T-helper 1 cell treated with Interleukin-12 subunit alpha and Interleukin-12 subunit beta and Interleukin-4 antibody, amounts not matched to agents 30 ng/mL and 1 ng/mL, for 36 hours (primary cell): Measurements from ENCODE around the gene NCSTN. TPM values are rescaled to one million over a fixed set of nuclear protein-coding genes. Genes with fewer than 3 reads are reported as not detected.

Experiments used
- intact Hi-C: fragments of 100-400 bp; cut with micrococcal nuclease; formaldehyde crosslinking; loops from one replicate; pipeline ENCODE4 v1.15.1; 2024
- total RNA-seq: library from RNA; stranded (reverse); gene quantifications from 2 replicates; pipeline ENCODE4 v1.2.3, GENCODE V29; 2022

The NCSTN gene
- total RNA-seq = 75.8 and 87.4 TPM in 2 replicates

DNA sequence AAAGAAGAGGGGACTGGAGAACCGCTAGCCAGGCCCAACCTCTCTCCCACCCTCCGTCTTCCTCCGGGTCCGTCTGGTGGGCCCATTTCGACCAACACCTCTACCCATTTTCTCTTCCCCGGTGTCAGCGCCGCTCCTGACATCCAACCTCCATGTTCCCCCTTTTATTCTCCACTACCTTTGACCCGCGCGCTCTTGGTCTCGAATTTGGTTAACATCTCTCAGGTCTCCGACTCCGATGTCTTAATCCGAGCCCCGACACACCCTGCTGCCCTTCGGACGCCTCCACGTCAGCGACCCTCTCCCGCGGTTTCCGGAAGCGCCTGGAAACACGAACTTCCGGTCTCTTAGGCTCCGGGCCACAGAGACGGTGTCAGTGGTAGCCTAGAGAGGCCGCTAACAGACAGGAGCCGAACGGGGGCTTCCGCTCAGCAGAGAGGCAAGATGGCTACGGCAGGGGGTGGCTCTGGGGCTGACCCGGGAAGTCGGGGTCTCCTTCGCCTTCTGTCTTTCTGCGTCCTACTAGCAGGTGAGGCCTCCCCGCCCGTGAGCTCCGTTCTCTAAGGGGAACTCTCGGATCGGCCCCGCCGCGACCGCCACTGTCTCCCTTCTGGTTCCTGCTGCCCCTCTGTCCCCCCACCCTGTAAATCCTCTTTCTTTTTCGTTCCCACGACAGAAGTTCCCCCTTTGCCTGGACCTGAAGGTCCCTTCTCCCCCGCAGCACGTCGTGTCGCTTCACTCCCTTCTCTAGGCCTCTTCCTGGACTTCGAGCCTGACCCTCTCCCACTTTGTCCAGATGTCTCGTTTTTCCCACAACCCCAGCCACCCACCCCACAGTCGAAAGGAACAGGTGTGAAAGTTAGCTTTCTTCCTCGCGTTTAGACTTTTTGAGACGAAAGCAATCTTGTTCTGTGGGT is at the start of gene NCSTN, which contains the start of gene COPA:
Gene NCSTN, plus strand, starts transcription at position 431 of the 917 bp plus-strand sequence. Its CDS starts 14 bp downstream, at position 445.
Gene COPA, minus strand, starts transcription at position 298 of the 917 bp plus-strand sequence. Its CDS starts 80 bp downstream, at position 218.
- intact Hi-C loops = loop anchor here (1.0 to 10.0 kb wide), 13 partner anchors 33 to 702 kb away; partner anchors contain the start of genes CD84, DCAF8, IGSF8 and PEA15

GRCh38 chr1:160296036-160296435 is 47.1 kb upstream of the NCSTN start:
- intact Hi-C loops = no loop called here

- intact Hi-C loops = no loop called here
Observed at GRCh38 chr1:160300173-160300572, 43.0 kb upstream of the NCSTN start.

DNA sequence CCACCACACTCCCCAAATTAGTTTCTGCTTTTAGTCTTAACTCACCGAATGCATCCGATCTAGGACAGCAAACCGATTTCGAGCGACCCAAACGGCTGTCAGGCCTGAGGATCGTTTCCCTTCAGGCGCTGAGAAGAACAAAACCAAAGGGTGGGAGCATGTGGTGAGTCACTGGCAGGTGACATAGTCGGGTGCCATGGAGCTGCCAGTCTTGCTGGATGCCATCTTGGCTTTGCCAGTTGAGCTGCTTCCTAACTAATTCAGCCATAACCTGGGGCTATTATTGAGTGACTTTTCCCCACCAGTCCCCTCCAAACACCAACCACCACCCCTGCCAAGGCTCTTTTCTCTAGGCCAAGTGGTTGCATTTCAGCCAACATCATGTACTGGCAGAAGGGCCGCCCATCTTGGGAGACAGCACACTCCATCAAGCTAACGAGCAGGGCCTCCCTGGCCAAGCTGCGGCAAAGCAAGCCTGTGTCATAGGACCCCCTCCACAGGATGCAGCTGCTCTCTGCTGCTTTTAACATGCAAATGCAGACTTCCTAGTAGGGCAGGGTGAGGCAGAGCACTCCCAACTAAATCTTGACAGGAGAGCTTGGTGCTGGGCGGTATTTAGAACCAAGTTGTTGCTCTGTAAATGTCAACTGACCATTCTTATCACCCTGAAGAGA is 35.9 kb upstream of the NCSTN start:
- intact Hi-C loops = no loop called here

DNA sequence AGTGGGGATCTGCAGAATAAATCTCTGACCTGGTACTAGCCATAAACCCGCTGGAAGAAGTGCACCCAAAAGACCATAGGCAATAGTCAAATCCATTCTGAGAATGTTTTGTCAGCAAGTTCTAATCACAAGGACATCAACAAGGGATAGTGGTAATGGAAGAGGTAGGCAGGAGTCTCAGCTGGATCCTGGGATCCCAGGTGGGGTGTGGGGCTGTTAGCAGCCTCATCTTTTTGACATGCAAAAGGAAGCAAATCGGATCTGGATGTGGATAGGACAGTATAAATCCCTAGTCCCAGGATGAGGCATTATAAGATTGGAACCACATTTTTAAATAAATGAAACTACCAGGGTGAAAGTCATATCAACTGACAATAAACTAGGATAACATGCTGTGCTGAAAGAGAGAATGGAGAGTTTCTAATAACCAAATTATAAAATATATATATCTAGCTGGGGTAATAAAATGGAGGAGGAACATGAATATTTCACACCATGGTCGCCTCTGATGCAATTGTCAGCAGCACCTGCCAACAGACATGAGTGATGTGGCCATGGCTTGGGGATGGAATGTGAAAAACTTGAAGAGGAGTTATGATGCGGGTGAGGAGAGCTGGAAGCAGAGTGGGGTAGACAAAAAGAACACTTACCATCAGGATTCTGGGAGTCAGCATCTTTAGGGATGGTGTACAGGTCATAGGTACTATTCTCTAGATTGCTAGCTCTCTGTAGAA is 34.6 kb upstream of the NCSTN start:
- intact Hi-C loops = no loop called here

- intact Hi-C loops = no loop called here
Observed at GRCh38 chr1:160309185-160309557, 34.0 kb upstream of the NCSTN start.

DNA sequence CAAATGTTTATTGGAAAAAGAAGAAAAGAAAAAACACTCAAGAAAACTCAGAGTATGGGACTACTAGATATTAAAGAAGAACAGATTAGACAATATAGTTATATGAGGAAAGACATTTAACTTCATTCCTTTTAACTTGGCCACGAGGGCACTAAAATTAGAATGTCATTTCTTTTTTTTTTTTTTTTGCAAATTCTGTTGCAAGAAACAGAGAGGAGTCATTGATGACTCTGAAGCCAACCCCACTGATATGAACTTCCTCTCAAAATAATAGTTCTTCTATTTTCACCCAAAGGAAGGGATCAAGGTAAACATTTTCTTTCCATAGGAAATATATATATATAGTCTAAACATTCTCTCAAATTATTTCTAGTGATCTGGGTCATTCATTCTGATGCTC is 33.6 kb upstream of the NCSTN start:
- intact Hi-C loops = no loop called here

- intact Hi-C loops = no loop called here
Observed at GRCh38 chr1:160315359-160315758, 27.8 kb upstream of the NCSTN start.

- intact Hi-C loops = no loop called here
Observed at GRCh38 chr1:160322831-160323230, 20.4 kb upstream of the NCSTN start.

GRCh38 chr1:160325252-160325651 is 17.9 kb upstream of the NCSTN start:
- intact Hi-C loops = no loop called here

DNA sequence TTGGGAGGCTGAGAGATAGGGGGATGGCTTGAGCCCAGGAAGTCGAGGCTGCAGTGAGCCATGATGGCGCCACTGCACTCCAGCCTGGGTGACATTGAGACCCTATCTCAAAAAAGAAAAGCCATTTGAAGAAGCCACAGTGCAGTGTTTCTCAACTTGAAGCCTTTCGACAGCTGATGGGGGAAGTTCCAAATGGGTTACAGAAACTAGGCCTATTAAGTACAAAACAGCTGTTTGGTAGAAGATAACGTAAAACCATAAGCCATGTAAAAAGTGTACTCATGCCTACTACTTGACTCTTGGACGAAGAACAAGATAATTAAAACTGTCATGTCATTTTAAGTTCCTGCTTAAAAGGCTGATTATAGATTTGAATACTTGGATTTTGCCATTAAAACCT is 16.8 kb upstream of the NCSTN start:
- intact Hi-C loops = no loop called here

DNA sequence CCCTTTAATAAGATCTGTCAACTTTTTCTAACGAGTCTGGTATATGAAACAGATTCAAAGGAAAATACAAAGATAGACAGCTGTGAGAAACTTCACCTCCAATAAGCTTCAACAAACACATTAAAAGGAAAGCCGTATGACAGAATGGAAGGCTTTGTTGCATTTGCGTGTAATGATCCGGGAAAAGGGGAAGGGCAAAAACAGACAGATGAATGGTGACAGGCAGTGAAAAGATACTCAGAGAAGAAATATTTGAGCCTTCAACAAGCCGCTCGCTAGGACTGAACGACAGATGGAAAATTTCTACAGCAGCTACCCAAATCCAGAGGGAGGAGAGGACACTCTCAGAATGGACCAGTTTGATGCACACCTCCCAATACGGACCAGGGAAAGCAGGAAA is 15.0 kb upstream of the NCSTN start:
- intact Hi-C loops = no loop called here

DNA sequence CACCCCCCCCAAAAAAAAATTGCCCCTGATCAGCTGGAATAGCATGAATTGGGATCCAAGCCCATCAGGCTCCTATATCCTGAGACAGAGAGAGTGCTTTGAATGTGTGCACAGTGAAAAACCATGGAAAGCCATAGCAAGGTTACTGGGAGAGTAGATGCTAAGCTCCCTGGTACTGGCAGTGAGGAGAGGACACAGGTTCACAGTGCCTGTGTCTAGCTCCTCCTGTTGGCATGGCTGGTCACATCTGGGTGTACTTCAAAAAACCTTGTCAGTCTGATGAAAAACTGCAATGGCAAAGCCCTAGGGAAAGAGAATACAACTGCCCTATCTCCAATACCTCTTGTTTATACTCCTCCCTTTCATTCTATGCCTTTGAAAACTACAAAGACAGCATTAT is 13.1 kb upstream of the NCSTN start:
- intact Hi-C loops = no loop called here

- intact Hi-C loops = no loop called here
Observed at GRCh38 chr1:160332516-160332915, 10.7 kb upstream of the NCSTN start.

DNA sequence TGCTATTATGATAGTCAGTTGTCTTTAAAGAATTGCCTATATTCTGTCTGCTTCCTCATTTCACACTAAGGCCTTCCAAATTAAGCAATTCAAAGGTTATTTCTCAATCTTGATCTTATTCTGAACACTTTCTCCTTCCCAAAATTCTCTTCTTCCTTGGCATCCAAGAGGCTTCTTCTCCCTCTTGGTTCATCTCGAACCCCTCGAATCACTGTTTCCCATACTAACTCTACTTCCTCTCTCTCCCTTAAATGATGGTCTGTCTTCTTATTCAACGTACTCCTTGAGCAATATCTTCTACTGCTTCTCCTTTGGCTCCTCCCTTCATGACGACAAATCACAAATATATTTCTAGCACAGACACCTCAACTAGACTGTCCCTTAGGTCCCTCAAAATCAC is 4.6 kb upstream of the NCSTN start:
- intact Hi-C loops = no loop called here

DNA sequence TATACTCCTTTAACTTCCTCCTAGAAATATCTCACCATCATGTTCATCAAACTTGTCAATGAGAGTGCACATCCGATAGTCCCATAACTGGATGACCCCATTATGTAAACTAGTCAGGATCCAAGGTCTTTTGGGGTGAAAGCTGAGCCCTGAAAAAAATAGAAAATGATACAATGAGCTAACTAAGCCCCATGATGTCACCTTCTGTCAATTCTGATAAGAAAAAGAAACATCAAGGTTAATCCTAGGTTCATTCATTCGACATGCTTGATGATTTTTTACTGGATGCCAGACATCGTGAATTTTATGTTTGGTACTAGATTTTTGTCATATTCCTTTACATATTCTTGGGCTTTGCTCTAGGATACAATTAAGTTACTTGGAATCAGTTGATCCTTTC is 3.0 kb upstream of the NCSTN start:
- intact Hi-C loops = loop anchor here (10.0 kb wide), 1 partner anchor 705 kb away; the partner anchor contains the start of gene USF1

DNA sequence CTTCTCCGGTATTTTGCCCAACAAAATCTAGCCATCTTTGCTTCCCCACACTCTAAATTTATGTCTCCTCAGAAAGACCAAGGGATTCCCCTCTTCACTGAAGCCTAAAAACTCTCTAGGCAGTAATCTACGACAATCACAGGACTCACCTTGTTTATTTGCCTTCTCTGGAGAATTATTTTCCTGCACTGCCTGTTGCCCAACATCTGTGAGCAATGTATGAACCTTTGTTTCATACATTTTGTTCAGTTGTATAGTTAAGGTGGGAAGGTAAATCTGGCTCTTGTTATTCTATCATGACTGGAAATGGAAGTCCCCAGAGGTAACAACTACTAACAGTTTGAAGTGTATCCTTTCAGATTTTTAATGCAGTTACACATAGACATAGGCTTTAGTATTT is 2.3 kb upstream of the NCSTN start:
- intact Hi-C loops = loop anchor here (10.0 kb wide), 1 partner anchor 704 kb away; the partner anchor contains the start of gene USF1

GRCh38 chr1:160342526-160342925 is 657 bp upstream of the NCSTN start:
- intact Hi-C loops = loop anchor here (1.0 to 10.0 kb wide), 6 partner anchors 86 to 702 kb away; partner anchors contain the start of genes PEA15, TAGLN2 and USF1

- intact Hi-C loops = loop anchor here (10.0 kb wide), 1 partner anchor 701 kb away; the partner anchor contains the start of gene USF1
Observed at GRCh38 chr1:160344241-160344640, 1.1 kb downstream of the NCSTN start.

DNA sequence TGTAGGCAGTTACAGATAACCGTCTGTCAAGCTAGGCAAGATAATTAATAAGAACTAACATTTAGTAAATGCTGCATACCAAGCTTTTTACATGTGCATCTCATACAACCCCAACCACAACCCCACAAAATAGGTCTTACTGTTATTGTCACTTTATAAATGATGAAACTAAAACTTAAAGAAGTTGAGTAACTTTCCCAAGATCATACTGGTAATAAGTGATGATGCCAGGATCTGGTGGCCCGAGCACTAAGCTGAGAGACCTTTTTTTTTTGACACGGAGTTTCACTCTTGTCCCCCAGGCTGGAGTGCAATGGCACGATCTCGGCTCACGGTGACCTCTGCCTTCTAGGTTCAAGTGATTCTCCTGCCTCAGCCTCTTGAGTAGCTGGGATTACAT is 1.8 kb downstream of the NCSTN start:
- intact Hi-C loops = loop anchor here (10.0 kb wide), 1 partner anchor 700 kb away; the partner anchor contains the start of gene USF1

DNA sequence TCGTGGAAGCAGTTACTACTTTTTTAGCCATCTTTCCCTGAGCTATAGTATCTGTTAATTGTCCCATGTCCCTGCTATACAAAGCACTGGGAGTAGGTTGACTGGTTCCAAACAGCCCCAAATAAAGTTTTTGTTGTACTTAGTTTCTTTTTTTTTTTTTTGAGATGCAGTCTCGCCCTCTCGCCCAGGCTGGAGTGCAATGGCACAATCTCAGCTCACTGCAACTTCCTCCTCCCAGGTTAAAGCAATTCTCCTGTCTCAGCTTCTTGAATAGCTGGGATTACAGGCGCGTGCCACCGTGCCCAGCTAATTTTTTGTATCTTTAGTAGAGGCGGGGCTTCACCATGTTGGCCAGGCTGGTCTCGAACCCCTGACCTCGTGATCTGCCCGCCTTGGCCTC is 3.3 kb downstream of the NCSTN start:
- intact Hi-C loops = loop anchor here (10.0 kb wide), 1 partner anchor 698 kb away; the partner anchor contains the start of gene USF1
